GM19240 (cell line): Measurements from ENCODE around the gene ABCA6.

Source experiments
- DNase-seq: peaks from one replicate; pipeline ENCODE4 v3.0.0; 2011; ENCODE audit warnings: low spot score; ENCODE audit not compliant: insufficient read length

Gene ABCA6

DNA sequence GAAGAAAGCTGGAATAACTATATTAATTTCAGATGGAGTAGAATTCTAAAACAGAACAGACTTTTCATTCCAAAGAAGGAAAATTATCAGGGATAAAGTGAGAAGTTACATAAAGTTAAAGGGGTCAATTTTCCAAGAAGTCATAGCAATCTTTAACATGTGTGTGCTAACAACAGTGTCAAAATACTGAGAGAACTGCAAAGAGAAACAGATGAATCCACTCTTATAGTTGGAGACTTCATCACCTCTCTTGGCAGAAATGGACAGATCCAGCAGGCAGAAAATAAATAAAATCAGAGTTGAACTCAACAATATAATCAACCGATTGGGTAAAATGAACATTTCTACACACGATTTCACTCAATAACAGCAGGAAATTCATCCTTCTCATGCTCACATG, 86.4 kb downstream of the ABCA6 start:
- no peak for DNase-seq

GRCh38 chr17:69050999-69051775, 90.5 kb downstream of the ABCA6 start:
- no peak for DNase-seq

GRCh38 chr17:69048634-69049033, 93.1 kb downstream of the ABCA6 start:
- no peak for DNase-seq

DNA sequence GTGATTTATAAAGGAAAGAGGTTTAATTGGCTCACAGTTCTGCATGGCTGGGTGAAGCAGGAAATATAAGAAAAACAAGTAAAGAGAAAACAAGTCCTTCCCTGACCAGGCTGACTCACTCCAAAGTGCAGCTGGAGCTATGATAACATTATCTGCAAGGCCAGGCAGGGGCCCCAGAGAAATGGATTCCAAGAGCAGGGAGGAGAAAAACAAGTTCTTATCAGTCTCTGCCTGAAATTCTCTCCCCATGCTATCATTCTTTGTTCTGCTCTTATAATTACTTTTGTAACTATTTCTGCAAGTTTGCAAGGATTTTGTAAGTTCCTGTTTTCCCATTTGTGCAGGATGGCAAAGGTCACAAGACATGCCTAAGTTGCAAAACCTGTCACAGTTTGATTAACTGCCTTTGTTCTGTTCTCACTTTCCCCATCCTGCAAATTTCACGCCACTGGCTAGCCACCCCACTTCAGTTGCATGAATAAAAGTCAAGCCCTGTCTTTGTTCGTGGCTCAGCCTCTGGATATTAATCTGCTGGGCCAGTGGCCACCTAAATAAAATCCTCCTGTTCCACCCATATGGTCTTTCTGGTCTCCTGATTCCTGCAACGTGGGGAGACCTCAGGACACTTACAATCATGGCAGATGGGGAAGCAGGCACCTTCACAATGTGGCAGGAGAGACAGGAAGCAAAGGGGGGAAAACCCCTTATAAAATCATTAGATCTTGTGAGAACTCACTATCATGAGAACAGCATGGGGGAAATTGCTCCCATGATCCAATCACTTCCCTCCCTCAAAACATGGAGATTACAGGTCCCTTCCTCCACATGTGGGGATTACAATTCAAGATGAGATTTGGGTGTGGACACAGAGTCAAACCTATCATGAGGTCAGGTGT, 94.1 kb downstream of the ABCA6 start:
- DNase-seq: no peak

DNA sequence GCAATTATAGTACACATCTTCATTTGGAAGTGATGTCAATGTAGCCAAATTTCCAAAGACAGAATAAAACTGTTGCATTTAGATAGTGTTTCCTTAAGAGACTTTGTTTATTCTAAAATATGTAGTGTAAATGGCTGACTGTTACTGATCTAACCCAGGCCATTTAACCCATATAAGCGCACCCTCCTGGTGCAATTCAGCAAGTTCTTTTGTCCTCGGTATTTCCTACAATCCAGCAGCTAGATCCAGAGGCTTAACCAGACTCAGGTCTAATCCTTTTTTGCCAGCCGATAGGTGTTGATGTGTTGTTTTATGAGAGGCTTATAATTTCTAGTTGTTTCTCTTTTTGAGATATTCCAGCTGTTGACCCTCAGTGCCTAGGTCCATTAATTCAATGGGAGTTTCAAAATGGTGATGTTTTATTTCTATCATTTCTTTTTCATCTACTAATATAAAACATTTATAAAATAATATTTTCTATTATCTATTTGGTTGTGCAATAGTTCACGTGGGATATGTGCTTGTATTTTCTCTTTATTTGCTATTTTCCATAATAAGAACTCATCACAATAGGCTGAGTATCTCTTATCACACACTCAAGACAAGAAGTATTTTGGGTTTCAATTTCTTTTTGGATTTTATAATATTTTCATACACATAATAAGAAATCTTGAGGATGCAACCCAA, 95.4 kb downstream of the ABCA6 start:
- DNase-seq: no peak

DNA sequence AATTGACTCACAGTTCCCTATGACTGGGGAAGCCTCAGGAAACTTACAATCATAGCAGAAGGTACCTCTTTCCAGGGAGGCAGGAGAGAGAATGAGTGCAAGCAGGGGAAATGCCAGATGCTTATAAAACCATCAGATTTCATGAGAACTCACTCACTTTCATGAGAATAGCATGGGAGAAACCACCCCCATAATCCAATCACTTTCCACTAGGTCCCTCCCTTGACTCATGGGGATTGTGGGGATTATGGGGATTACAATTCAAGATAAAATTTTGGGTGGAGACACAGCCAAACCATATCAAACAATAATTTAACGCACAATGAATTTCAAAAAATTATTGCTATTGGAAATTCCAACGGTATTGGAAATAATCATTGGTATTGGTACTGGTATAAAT, 96.0 kb downstream of the ABCA6 start:
- DNase-seq: no peak

GRCh38 chr17:69044371-69044770, 97.3 kb downstream of the ABCA6 start:
- no peak for DNase-seq

DNA sequence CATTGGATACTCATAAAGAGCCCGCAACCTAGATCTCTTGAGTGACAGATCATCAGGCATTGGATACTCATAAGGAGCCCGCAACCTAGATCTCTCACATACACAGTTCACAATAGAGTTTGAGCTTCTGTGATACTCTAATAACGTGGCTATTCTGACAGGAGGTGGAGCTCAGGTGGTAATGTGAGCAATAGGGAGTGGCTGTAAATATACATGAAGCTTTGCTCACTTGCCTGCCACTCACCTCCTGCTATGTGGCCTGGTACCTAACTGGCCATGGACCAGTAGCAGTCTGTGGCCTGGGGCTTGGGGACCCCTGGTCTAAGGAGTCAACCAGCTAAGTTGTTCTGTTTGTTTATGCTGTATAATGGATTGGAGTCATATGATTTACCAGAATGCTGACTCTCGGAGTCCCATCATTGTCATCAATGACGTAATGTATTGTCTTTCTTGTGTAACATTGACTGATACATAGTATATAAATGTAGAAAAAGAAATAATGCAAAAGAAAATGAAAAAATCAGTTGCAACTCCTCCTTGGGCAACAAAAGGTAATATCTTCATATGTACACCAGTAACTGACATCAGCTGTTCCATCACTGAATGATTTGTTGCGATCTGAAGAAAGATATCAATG, 98.5 kb downstream of the ABCA6 start:
- DNase-seq: no peak

GRCh38 chr17:69042308-69042707, 99.4 kb downstream of the ABCA6 start:
- DNase-seq: no peak

GRCh38 chr17:69031839-69032238, 109.9 kb downstream of the ABCA6 start:
- no peak for DNase-seq

GRCh38 chr17:69030169-69030568, 111.5 kb downstream of the ABCA6 start:
- DNase-seq: no peak
